PC-9 (cell line): ENCODE results near the gene SUN1.

Source experiments
- EZH2 ChIP-seq: fragments of 200-600 bp; sonication (generic); IDR thresholded peaks from 2 replicates; pipeline ENCODE4 v1.8.0; 2017; ENCODE audit warnings: antibody characterized with exemption, low read depth
- TF ChIP-seq, protein P1 (sequence below): fragments of 200-600 bp; sonication (generic); conservative IDR thresholded peaks from 2 replicates; pipeline ENCODE4 v1.6.1; 2017; ENCODE audit warnings: mixed run types, antibody characterized with exemption, mild to moderate bottlenecking, moderate library complexity

- TF ChIP-seq, protein P1, sequence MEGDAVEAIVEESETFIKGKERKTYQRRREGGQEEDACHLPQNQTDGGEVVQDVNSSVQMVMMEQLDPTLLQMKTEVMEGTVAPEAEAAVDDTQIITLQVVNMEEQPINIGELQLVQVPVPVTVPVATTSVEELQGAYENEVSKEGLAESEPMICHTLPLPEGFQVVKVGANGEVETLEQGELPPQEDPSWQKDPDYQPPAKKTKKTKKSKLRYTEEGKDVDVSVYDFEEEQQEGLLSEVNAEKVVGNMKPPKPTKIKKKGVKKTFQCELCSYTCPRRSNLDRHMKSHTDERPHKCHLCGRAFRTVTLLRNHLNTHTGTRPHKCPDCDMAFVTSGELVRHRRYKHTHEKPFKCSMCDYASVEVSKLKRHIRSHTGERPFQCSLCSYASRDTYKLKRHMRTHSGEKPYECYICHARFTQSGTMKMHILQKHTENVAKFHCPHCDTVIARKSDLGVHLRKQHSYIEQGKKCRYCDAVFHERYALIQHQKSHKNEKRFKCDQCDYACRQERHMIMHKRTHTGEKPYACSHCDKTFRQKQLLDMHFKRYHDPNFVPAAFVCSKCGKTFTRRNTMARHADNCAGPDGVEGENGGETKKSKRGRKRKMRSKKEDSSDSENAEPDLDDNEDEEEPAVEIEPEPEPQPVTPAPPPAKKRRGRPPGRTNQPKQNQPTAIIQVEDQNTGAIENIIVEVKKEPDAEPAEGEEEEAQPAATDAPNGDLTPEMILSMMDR, result no peak
- TF ChIP-seq EZH2, result no peak
Observed at GRCh38 chr7:882336-883035, 50.2 kb downstream of the SUN1 start.
